ENCODE measurements around the gene AFTPH.

The AFTPH gene

GRCh38 chr2:64612575-64613195 is 88.6 kb downstream of the AFTPH start:
- no peak for DNase-seq (ENCODE audit: low read depth in 2 of 2)

GRCh38 chr2:64613276-64613675 is 89.1 kb downstream of the AFTPH start:
- no peak for DNase-seq (ENCODE audit: low read depth in 2 of 2)

GRCh38 chr2:64615192-64615763 is 91.2 kb downstream of the AFTPH start:
- no peak for DNase-seq (ENCODE audit: low read depth in 2 of 2)

GRCh38 chr2:64615844-64616536 is 91.9 kb downstream of the AFTPH start:
- DNase-seq (ENCODE audit: low read depth in 2 of 2), result no peak

GRCh38 chr2:64617631-64618151 is 93.6 kb downstream of the AFTPH start:
- DNase-seq (ENCODE audit: low read depth in 2 of 2), result no peak

GRCh38 chr2:64620661-64621060 is 96.5 kb downstream of the AFTPH start:
- no peak for DNase-seq (ENCODE audit: low read depth in 2 of 2)

- DNase-seq (ENCODE audit: low read depth in 2 of 2), result no peak
Measured at GRCh38 chr2:64622443-64623241, 98.5 kb downstream of the AFTPH start.

GRCh38 chr2:64623242-64623850 is 99.2 kb downstream of the AFTPH start:
- DNase-seq (ENCODE audit: low read depth in 2 of 2), result no peak

- DNase-seq (ENCODE audit: low read depth in 2 of 2), result no peak
Measured at GRCh38 chr2:64624108-64624610, 100.0 kb downstream of the AFTPH start.

GRCh38 chr2:64624862-64625261 is 100.7 kb downstream of the AFTPH start:
- DNase-seq (ENCODE audit: low read depth in 2 of 2), result no peak

- no peak for DNase-seq (ENCODE audit: low read depth in 2 of 2)
Measured at GRCh38 chr2:64625299-64626145, 101.4 kb downstream of the AFTPH start.

GRCh38 chr2:64626146-64626809 is 102.2 kb downstream of the AFTPH start:
- no peak for DNase-seq (ENCODE audit: low read depth in 2 of 2)

- DNase-seq (ENCODE audit: low read depth in 2 of 2), result no peak
Measured at GRCh38 chr2:64626963-64627760, 103.0 kb downstream of the AFTPH start.

- no peak for DNase-seq (ENCODE audit: low read depth in 2 of 2)
Measured at GRCh38 chr2:64627860-64628841, 104.0 kb downstream of the AFTPH start.

- DNase-seq (ENCODE audit: low read depth in 2 of 2), result no peak
Measured at GRCh38 chr2:64629329-64629781, 105.2 kb downstream of the AFTPH start.

- no peak for DNase-seq (ENCODE audit: low read depth in 2 of 2)
Measured at GRCh38 chr2:64629875-64630274, 105.7 kb downstream of the AFTPH start.

GRCh38 chr2:64630752-64631151 is 106.6 kb downstream of the AFTPH start:
- DNase-seq (ENCODE audit: low read depth in 2 of 2), result no peak

GRCh38 chr2:64631771-64632170 is 107.6 kb downstream of the AFTPH start:
- no peak for DNase-seq (ENCODE audit: low read depth in 2 of 2)

All from stimulated activated CD4-positive, alpha-beta T cell treated with anti-CD3 and anti-CD28 coated beads, Interleukin-12 subunit alpha, Interleukin-12 subunit beta, amount 100 ng/mL, for 24 hours (primary cell).